HCT116 (cell line): Measurements from ENCODE around the gene SCN3A.

Experiments
- CBX3 ChIP-seq: IDR thresholded peaks from 2 replicates; pipeline ENCODE4 v1.6.1; 2012; ENCODE audit warnings: low read depth
- CTCF ChIP-seq, 3 experiments: fragments of 200-600 bp in 1 of 3; sonication (generic) in 1 of 3; IDR thresholded peaks in 2 of 3; conservative IDR thresholded peaks in 1 of 3; 2 replicates each; pipeline ENCODE4 v1.5.1; 2012 to 2017; ENCODE audit warnings: low read depth in 2 of 3, low read length in 2 of 3, antibody characterized with exemption in 1 of 3, borderline replicate concordance in 1 of 3, control low read depth in 1 of 3, mild to moderate bottlenecking in 1 of 3, mixed read lengths in 1 of 3, mixed run types in 1 of 3, moderate library complexity in 1 of 3; ENCODE audit not compliant: insufficient read depth in 1 of 3
- EGR1 ChIP-seq: IDR thresholded peaks from 2 replicates; pipeline ENCODE4 v1.6.1; 2012; ENCODE audit warnings: low read depth
- EZH2 ChIP-seq: fragments of 200-600 bp; sonication (generic); IDR thresholded peaks from 2 replicates; pipeline ENCODE4 v1.6.1; 2017; ENCODE audit warnings: antibody characterized with exemption, mixed run types
- EZH2phosphoT487 ChIP-seq: fragments of 200-600 bp; IDR thresholded peaks from 2 replicates; pipeline ENCODE4 v1.6.1; 2018; ENCODE audit warnings: antibody characterized with exemption, borderline replicate concordance
- POLR2A ChIP-seq: IDR thresholded peaks from 2 replicates; pipeline ENCODE4 v1.7.0; 2011; ENCODE audit warnings: borderline replicate concordance; ENCODE audit not compliant: insufficient read depth, insufficient read length; ENCODE audit errors: extremely low read depth
- RAD21 ChIP-seq: IDR thresholded peaks from 2 replicates; pipeline ENCODE4 v1.6.1; 2012; ENCODE audit warnings: low read depth, mild to moderate bottlenecking
- SP1 ChIP-seq: IDR thresholded peaks from 2 replicates; pipeline ENCODE4 v1.6.1; 2012; ENCODE audit warnings: low read depth
- SRF ChIP-seq: IDR thresholded peaks from 2 replicates; pipeline ENCODE4 v1.6.1; 2012; ENCODE audit warnings: low read depth
- YY1 ChIP-seq: IDR thresholded peaks from 2 replicates; pipeline ENCODE4 v1.6.1; 2011; ENCODE audit warnings: low read length, low read depth, moderate library complexity, mild to moderate bottlenecking; ENCODE audit not compliant: insufficient replicate concordance; ENCODE audit errors: extremely low read depth
- ZNF274 ChIP-seq: fragments of 200-500 bp; sonication (Bioruptor generic); IDR thresholded peaks from 2 replicates; pipeline ENCODE4 v1.6.1; 2014; ENCODE audit warnings: mild to moderate bottlenecking, low read depth, low read length, inconsistent platforms

DNA sequence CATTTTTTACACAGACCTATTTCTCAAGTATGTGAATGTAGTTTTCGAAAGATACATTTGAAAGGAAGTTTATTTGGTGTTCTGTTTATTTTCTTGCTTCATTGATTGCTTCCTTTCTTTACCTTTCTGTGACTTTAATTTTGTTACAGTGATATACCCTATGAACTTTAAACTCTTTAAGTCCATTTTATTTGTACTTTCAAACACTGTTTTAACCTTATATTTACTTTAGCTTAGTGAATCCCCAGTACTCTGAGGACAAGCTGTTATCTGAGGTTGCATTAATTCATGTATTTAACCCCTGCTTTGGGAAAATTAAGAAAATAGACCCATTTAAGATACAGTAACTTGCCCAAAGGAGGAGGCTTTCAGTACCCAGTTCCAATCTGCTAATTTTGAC is 93.5 kb downstream of the SCN3A start:
- TF ChIP-seq POLR2A (no peak), RAD21 (no peak), CTCF (IDR thresholded peaks at IDR 0.05 in 2 of 3, conservative IDR thresholded peaks at IDR 0.05 in 1 of 3; ENCODE audit: borderline replicate concordance in 1 of 3, insufficient read depth in 1 of 3, low read depth in 2 of 3, low read length in 2 of 3) (no peak), EZH2 (no peak), YY1 (no peak), CBX3 (no peak), EZH2phosphoT487 (no peak), EGR1 (no peak), ZNF274 (no peak), SRF (no peak), SP1 (no peak)
